RWPE1 (cell line): ENCODE results near the gene GPC3.

Source experiments
- CTCF ChIA-PET: fragments of 350-600 bp; sonication (Branson Sonifier 250); formaldehyde crosslinking; extraction: SDS; loops from one replicate; lab custom pipeline; 2021; lab: Yijun Ruan, JAX
- POLR2A ChIA-PET: fragments of 400-600 bp; formaldehyde crosslinking; extraction: SDS; loops from one replicate; lab custom pipeline; 2020; ENCODE audit warnings: antibody characterized with exemption; ENCODE audit not compliant: low non-redundant PET; lab: Yijun Ruan, JAX
- DNase-seq: peaks from one replicate; pipeline ENCODE4 v3.0.0; 2012; ENCODE audit warnings: low spot score
- H3K27ac ChIP-seq: fragments of 450-650 bp; 2 replicates; pipeline ENCODE4 v1.5.1; 2017
- TF ChIP-seq, protein P1 (sequence below): fragments of 450-650 bp; conservative IDR thresholded peaks from 2 replicates; pipeline ENCODE4 v1.5.1; 2017; ENCODE audit warnings: low read depth, mild to moderate bottlenecking

The GPC3 gene

DNA sequence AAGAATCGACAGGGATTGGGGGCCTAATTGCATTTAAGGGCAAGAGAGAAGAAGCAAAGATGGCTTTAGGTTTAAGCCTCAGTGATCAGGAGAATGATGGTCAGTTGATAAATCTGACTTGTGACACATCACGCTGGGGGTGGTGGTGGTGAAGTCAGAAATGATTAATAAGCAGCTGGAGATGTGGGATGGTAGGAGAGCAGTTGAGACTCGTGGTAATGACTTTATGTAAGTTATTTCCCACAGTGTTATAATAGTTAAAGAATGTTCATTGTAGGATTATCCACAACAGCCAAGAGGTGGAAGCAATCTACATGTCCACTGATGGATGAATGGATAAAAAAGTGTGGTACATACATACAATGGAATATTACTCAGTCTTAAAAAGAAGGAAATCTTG lies 391.2 kb downstream of the GPC3 start:
- POLR2A ChIA-PET, result interaction anchor here (0.6 kb wide), 1 partner anchor 11 kb away, joined by 6 read pairs; no protein-coding TSS in a partner anchor
- no peak for DNase-seq
- CTCF ChIA-PET, result no interaction called here
- H3K27ac ChIP-seq, result no peak overlapping the region
- TF ChIP-seq, protein P1, sequence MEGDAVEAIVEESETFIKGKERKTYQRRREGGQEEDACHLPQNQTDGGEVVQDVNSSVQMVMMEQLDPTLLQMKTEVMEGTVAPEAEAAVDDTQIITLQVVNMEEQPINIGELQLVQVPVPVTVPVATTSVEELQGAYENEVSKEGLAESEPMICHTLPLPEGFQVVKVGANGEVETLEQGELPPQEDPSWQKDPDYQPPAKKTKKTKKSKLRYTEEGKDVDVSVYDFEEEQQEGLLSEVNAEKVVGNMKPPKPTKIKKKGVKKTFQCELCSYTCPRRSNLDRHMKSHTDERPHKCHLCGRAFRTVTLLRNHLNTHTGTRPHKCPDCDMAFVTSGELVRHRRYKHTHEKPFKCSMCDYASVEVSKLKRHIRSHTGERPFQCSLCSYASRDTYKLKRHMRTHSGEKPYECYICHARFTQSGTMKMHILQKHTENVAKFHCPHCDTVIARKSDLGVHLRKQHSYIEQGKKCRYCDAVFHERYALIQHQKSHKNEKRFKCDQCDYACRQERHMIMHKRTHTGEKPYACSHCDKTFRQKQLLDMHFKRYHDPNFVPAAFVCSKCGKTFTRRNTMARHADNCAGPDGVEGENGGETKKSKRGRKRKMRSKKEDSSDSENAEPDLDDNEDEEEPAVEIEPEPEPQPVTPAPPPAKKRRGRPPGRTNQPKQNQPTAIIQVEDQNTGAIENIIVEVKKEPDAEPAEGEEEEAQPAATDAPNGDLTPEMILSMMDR, result no peak

DNA sequence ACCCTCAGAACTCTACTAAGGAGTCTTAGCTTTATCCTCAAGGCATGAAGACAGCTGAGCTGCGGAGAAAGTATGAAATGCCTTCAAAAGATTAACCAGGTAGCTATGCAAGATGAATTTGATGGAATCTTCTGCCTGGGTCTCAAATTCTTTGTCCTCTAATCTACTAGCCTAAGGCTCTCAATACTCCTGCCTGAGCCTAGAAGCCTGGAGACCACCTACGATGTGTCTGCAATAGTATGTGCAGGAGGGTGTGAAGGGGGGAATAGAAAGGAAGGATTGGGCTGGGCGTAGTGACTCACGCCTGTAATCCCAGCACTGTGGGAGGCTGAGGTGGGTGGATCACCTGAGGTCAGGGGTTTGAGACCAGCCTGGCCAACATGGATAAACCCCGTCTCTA lies 391.9 kb downstream of the GPC3 start:
- CTCF ChIA-PET, result no interaction called here
- DNase-seq, result no peak
- TF ChIP-seq, protein P1, result no peak
- POLR2A ChIA-PET, result interaction anchor here (0.6 kb wide), 1 partner anchor 11 kb away, joined by 6 read pairs; no protein-coding TSS in a partner anchor
- H3K27ac ChIP-seq, result no peak overlapping the region

DNA sequence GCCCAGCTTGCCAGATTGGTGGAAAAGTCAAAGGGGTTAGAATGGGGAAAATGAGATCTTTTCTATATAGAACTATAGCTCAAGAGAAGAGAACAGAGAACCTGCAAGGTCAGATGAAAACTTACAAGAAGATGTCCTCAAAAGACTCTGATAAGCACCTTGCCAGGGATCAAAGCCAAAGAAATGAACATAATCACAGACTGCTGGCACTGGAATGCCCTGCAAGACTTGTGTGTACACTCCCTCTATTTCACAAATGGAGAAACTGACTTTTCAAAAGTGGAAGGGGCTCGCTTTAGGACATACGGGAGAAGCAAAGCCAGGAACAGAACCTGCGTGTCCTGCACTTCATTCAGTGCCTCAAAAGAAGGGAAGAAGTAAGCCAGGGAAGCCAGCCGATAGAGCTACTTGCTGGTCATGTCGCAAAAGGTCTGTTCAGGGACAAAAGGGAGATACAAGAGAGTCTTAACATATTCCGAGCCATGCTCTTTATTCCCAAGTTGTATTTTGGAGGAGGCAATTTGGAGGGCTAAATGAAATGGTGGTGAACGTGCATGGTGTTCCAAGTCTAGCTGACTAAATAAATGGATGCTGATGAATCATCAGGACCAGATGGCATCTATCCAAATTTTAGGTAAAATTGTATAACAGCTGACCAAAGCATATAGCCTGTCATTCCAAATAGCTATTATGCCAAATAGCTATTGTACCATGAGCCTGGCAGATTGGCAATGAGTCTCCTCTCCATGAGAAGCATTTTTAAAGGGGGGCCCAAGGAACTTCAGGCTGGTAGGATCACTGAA lies 394.5 kb downstream of the GPC3 start:
- POLR2A ChIA-PET, result no interaction called here
- no peak overlapping the region for H3K27ac ChIP-seq
- TF ChIP-seq, protein P1, result no peak
- peak; percentile 4 for DNase-seq
- CTCF ChIA-PET, result interaction anchor here (0.6 kb wide), 1 partner anchor 45 kb away, joined by 5 read pairs; no protein-coding TSS in a partner anchor

DNA sequence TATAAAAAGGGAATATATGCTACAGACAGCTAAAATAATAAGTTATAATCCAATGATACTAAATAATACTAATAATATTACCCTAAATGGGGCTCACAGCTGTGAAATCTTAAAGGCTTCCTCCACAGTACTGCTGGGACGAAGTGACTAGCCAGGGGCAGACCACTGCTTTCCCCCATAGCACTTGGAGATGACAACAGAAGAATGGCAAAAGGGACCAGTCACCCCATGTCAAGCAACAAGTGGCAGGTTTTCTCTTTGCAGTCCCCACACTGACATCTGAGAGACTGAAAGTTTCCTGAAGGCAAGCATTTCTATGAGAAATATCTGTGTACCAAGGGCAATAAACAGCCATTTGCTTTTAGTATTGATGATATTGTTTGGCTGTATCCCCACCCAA lies 396.6 kb downstream of the GPC3 start:
- TF ChIP-seq, protein P1, result no peak
- ChIA-PET CTCF (interaction anchor here (0.5 kb wide), 1 partner anchor 22 kb away, joined by 3 read pairs; no protein-coding TSS in a partner anchor), POLR2A (no interaction called here)
- no peak overlapping the region for H3K27ac ChIP-seq
- no peak for DNase-seq

DNA sequence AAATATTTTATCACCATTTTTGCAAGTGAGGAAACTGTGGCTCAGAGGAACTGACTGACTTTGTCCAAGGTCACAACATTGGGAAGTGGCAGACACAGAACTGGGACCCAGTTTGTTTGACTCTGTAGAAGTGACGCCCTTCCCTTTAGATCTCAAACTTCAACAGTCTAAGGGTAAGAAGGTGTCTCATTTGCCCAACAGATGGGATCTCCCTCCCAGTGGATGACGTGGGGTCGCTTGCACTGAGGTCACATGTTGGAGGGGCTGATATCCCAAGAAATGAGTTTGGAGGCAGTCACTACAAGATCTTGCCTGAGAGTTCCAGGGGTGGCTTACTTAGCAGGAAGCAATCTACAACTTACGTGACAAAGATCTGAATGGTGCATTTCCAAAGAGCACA lies 397.6 kb downstream of the GPC3 start:
- TF ChIP-seq, protein P1, result no peak
- no peak overlapping the region for H3K27ac ChIP-seq
- no peak for DNase-seq
- ChIA-PET POLR2A (no interaction called here), CTCF (no interaction called here)

DNA sequence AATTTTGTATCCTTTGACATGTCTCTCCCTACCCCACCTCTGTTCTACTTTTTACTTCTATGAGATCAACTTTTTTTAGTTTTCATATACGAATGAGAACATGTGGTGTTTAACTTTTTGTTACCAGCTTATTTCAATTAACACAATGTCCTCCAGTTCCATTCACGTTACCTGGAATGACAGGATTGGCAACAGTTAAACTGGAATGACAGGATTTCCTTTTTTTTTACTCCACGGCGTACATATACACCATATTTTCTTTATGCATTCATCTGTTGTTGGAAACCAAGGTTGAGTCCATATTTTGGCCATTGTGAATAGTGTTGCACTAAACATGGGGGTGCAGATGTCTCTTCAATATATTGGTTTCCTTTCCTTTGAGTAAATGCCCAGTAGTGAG lies 398.3 kb downstream of the GPC3 start:
- TF ChIP-seq, protein P1, result no peak
- DNase-seq, result no peak
- POLR2A ChIA-PET, result no interaction called here
- CTCF ChIA-PET, result interaction anchor here (0.7 kb wide), 1 partner anchor 8 kb away, joined by 3 read pairs; no protein-coding TSS in a partner anchor
- H3K27ac ChIP-seq, result no peak overlapping the region
